PC-3 (cell line): ENCODE measurements around the gene JAZF1.

ENCODE experiments used
- CTCF ChIP-seq: fragments of 300-600 bp; sonication (generic); conservative IDR thresholded peaks from 2 replicates; pipeline ENCODE4 v1.5.1; 2017; ENCODE audit warnings: antibody characterized with exemption, low read depth, mild to moderate bottlenecking, low read length
- EZH2 ChIP-seq: fragments of 300-600 bp; sonication (generic); IDR thresholded peaks from one replicate; pipeline ENCODE4 v1.6.1; 2017; ENCODE audit warnings: antibody characterized with exemption, mild to moderate bottlenecking, low read length; ENCODE audit not compliant: unreplicated experiment
- EZH2phosphoT487 ChIP-seq: fragments of 300-600 bp; sonication (generic); IDR thresholded peaks from 2 replicates; pipeline ENCODE4 v1.6.1; 2018; ENCODE audit warnings: mild to moderate bottlenecking, antibody characterized with exemption, low read length, borderline replicate concordance

- no peak for TF ChIP-seq CTCF
- no peak for TF ChIP-seq EZH2phosphoT487
- no peak for TF ChIP-seq EZH2
Measured at GRCh38 chr7:27943241-27943640, 237.4 kb downstream of the JAZF1 start.
